IPS-18c (cell line): ENCODE measurements around the gene KIF23.
"Not testable (repeated sequence)": the region's sequence is repeated elsewhere in the genome, so short reads cannot be mapped to it uniquely, and the experiment has no call there.

Experiments
- H3K4me3 ChIP-seq: 2 replicates; pipeline ENCODE4 v1.7.0; 2013; ENCODE audit warnings: low read depth, mild to moderate bottlenecking, low read length, moderate library complexity; ENCODE audit not compliant: insufficient read depth
- H3K9me3 ChIP-seq: one replicate; pipeline ENCODE4 v1.6.1; 2013; ENCODE audit warnings: mild to moderate bottlenecking, low read length, moderate library complexity; ENCODE audit not compliant: control insufficient read depth, insufficient read depth

Gene KIF23

GRCh38 chr15:69413822-69414700 lies at the start of gene KIF23:
Gene KIF23, plus strand, starts transcription at chr15:69414349. Its CDS starts 117 bp downstream, at chr15:69414466.
- H3K9me3 ChIP-seq = no peaks in the 10 kb centered on the region

GRCh38 chr15:69367236-69367635 lies 46.9 kb upstream of the KIF23 start:
- H3K4me3 ChIP-seq = no peak overlapping the region

More at GRCh38 chr15:69413822-69414700, at the start of gene KIF23:
- peak within 1 kb of the TSS; percentile 84 for H3K4me3 ChIP-seq

GRCh38 chr15:69369631-69370030 lies 44.5 kb upstream of the KIF23 start:
- no peak overlapping the region for H3K4me3 ChIP-seq
- no peaks in the 10 kb centered on the region for H3K9me3 ChIP-seq

More at GRCh38 chr15:69367236-69367635, 46.9 kb upstream of the KIF23 start:
- H3K9me3 ChIP-seq = no peaks in the 10 kb centered on the region

GRCh38 chr15:69373406-69373805 lies 40.7 kb upstream of the KIF23 start:
- H3K9me3 ChIP-seq = no peaks in the 10 kb centered on the region
- H3K4me3 ChIP-seq = no peak overlapping the region

DNA sequence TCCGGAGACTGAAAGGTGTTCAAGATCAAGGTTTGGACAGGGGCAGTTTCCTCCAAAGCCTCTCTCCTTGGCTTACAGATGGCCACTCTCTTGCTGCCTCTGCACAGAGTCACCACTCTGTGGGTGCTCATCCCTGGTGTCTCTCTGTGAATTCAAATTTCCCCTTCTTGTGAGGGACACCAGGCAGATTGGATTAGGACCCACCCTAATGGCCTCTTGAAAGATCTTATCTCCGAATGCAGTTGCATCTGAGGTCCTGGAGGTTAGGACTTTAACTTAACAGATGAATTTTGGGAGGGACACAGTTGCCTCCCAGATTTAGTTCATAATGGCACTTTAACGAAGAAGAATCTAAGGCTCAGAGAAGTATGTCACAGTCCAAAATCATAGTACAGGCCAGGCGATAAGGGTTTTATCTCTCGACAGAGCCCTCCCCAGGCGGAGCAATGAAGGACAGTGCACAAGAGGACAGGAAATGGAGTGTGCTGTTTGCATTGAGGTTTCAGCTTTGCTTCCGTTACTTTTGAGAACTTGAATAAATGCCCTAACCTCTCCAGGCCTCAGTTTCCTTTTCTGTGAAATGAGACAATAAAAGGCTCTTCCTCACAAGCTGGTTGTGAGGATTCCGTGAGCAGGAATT lies 38.9 kb upstream of the KIF23 start:
- H3K4me3 ChIP-seq = no peak overlapping the region
- H3K9me3 ChIP-seq = no peaks in the 10 kb centered on the region

DNA sequence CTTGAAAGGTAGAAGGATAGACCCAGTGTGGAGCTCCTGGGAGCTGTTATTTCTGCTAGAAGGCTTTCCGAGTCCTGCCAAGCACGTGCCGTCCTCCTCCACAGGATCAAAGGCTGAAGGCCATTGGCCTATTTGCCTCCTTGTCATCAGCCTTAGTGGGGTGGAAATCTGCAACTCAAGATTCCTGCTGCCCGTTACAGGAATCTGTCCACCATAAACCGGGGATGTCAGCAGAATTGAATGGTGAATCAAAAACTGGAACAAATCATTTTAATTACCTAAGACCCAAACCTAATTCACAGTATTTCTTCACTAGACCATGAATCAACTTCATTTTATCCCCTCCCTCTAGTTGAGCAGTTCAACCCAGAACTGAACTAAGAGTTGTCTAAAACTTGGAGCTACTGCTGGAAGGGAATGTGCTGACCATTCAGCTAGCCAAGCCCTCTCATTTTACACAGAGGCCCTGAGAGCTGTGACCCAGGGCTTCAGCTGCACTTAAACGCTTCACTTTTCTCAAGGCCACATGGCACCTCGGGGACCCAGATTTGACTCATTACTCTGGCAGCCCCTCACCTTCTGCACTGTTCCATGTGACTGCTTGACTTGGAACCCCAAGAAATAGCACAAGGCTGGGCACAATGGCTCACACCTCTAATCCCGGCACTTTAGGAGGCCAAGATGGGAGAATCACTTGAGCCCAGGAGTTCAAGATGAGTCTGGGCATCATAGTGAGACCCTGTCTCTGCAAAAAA lies 36.8 kb upstream of the KIF23 start:
- H3K9me3 ChIP-seq = no peaks in the 10 kb centered on the region
- H3K4me3 ChIP-seq = no peak overlapping the region

DNA sequence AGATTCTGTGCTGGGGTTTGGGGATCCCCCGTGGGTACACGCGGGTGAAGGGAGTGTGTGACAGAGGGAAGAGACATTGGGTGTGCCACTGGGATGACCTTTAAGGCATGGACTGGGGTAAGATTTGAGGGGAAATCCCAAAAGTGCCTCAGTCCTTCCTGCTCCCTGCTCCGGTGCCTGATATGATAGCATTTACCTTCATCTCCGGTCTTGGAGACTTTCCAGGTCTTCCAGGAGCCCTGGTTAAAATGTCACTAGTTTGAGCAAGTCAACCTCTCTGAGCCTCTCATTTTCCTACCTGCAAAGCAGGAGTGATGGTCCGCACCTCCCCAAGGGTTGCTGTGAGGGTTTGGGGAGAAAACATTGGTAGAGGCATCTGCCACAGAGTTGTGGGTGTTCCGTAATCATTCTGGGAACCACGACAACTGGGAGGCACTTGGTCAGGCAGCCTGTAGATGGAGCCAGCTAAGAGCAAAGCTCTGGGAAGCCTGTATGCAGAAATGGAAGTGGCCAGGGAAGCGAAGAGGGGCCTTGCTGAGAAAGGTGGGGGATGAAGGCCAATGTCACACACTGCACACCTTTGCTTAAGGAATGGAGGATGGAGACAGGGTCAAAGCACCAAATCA lies 33.9 kb upstream of the KIF23 start:
- peaks cover 2% of the 10 kb centered on the region for H3K9me3 ChIP-seq
- no peak overlapping the region for H3K4me3 ChIP-seq

DNA sequence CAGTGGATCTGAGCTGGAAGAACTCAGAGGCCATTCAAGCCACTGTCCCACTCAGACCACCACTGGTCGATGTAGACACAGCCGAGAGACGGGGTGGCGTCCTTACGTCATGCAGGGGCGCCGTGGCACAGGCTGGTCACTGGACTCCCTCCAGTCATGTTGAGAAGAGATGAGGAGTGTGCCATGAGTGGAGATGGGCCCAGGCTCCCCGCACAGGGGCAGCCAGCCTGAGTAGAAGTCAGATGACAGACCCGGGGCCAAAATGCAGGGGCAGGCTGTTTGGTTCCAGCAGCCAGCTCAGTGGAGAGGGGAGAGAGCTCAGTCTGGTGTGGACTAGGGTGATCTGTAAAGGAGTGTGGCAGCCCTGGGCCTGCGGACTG lies 33.4 kb upstream of the KIF23 start:
- Histone ChIP-seq H3K4me3 (no peak overlapping the region), H3K9me3 (peaks cover 2% of the 10 kb centered on the region)

DNA sequence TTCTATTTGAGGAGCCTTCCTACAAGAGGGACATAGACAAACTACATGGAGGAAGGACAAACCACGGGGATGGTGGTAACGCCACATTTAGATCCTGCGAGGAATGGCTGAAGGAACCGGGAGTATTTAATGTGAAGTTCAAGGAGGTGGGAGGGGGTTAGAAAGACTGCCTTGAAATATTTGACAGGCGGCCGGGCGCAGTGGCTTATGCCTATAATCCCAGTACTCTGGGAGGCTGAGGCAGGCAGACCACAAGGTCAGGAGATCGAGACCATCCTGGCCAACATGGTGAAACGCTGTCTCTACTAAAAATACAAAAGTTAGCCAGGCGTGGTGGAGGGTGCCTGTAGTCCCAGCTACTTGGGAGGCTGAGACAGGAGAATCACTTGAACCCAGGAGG lies 32.0 kb upstream of the KIF23 start:
- not testable (repeated sequence) for H3K9me3 ChIP-seq, H3K4me3 ChIP-seq

GRCh38 chr15:69384066-69384465 lies 30.1 kb upstream of the KIF23 start:
- not testable (repeated sequence) for H3K9me3 ChIP-seq, H3K4me3 ChIP-seq

DNA sequence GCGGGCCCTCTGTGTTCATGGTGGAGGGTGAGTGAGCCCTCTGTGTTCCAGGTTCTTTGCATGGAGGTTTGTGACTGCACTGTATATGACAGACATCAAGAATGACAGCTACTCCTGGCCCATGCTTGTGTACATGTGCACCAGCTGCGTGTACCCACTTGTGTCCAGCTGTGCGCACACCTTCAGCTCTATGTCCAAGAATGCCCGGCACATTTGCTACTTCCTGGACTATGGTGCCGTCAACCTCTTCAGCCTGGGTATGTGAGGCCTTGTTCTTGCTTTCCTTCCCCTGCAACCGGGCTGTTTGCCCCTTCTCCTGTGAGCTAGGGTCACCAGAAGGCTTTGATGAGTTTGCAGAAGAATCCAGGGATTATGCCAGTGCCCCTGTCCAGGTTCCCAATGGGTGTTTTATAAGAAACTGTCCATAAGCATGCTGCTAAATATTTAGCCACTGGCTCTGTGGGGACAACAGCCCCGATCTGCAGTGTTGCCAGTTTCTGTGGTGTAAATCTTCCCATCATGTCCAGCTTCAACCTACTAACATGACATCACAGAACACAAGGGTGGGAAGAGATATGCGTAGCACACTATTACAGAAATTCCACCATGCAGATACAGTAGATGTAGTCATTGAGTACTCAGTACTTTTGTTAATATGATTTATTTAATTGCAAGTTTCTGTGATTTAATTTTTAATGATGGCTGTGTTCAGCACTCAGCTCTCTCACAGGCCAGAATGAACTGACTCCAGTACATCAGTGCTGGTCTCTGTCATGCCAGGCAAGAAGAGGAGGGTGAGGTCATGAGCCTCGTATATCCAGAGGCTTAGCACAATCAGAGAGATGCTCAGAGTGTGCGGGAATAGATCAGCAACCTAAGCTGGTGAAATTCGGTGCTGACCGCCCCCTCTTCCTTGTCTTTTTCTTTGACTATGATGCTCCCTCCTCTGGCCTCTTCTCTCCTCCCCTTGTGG lies 29.2 kb upstream of the KIF23 start:
- Histone ChIP-seq H3K9me3 (peaks cover 2% of the 10 kb centered on the region), H3K4me3 (no peak overlapping the region)

DNA sequence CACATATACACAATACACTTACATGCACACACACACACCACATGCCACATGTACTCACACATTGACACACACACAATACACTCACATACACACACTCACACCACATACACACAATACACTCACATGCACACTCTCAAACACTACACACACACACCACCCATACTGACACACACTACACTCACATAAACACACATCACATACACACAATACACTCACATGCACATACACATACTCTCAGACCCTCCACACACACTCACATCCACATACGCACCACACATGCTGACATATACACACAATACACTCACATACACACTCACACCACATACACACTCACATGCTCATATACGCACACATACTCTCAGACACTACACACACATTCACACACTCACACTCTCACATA lies 28.3 kb upstream of the KIF23 start:
- peaks cover 2% of the 10 kb centered on the region for H3K9me3 ChIP-seq
- no peak overlapping the region for H3K4me3 ChIP-seq

DNA sequence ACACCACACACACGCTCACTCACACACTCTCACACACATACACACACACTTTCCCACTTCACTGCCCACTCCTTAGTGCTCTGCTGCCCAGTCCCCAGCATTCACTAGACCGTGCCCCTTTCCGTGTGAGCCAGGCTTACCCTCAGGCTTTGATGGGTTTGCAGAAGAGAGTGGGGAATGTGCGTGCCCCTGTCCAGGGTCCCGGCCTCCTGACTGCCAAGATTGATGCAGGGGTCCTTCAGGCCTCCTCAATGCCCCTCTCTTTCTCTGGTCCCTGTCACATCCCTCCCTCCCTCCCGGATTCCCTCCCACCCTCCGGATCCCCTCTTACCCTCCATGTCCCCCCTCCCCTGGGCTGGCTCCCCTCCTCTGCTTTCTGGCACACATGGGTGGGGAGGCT lies 27.9 kb upstream of the KIF23 start:
- Histone ChIP-seq H3K9me3 (peaks cover 2% of the 10 kb centered on the region), H3K4me3 (no peak overlapping the region)

DNA sequence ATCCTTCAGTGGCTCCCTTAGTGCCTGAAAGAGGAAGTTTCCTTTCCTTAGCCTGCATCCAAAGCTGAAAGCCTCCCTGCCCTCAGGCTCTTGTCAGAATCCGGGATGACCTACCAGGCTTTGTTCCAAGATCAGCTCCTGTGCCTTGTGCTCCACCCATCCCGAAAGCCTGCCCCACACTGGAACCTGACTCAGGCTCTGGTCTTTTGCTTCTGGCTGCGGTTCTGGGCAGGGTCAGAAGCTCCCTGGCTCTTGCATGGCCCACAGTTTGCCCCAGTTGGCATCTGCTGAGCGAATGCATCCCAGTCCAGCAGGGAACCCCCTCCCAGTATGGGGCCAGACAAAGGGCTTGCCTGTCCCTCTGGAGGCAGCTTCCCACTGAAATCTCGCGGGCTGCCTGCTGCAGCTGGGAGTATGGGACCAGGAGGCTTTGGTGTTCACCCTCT lies 25.9 kb upstream of the KIF23 start:
- Histone ChIP-seq H3K4me3 (no peak overlapping the region), H3K9me3 (no peaks in the 10 kb centered on the region)

DNA sequence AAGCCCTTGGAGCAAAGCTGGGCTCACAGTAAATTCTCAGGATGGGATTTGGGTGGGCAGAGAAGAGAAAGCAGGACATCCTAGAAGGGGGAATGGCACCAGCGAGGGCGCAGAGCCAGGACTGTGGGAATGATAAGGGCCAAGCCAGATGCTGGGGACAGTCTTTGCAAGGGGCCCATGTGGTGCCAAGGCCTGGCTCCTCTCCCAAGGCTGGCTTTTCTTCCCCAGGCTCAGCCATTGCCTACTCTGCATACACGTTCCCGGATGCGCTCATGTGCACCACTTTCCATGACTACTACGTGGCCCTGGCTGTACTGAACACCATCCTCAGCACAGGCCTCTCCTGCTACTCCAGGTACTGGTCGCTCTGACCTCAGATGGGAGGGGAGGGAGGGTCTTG lies 24.7 kb upstream of the KIF23 start:
- no peak overlapping the region for H3K4me3 ChIP-seq
- no peaks in the 10 kb centered on the region for H3K9me3 ChIP-seq

- no peak overlapping the region for H3K4me3 ChIP-seq
These were observed 23.6 kb upstream of the KIF23 start for GRCh38 chr15:69390575-69390974.

More at GRCh38 chr15:69390575-69390974, 23.6 kb upstream of the KIF23 start:
- no peaks in the 10 kb centered on the region for H3K9me3 ChIP-seq
